ENCODE data around the gene HPSE2.

- TF ChIP-seq EZH2 (IDR thresholded peaks at IDR 0.05; ENCODE audit: low read depth) (no peak), CTCF (conservative IDR thresholded peaks at IDR 0.05) (no peak)
Measured at GRCh38 chr10:98589691-98590090, 646.0 kb downstream of the HPSE2 start.

Measured in PC-9 (cell line).